H9 (cell line): Measurements from ENCODE around the gene CRYGA. TPM values are rescaled to one million over a fixed set of nuclear protein-coding genes. Genes with fewer than 3 reads are reported as not detected.

Experiments
- DNase-seq: peaks from one replicate; pipeline ENCODE4 v3.0.0-alpha.2; 2017
- H2AFZ ChIP-seq: one replicate; pipeline ENCODE4 v1.6.1; 2013; ENCODE audit warnings: mild to moderate bottlenecking, low read length, control low read depth, moderate library complexity
- H2AK5ac ChIP-seq: 2 replicates; pipeline ENCODE4 v1.6.1; 2013; ENCODE audit warnings: low read length, control low read depth, mixed read lengths; ENCODE audit not compliant: insufficient read length
- H2BK120ac ChIP-seq: one replicate; pipeline ENCODE4 v1.6.1; 2013; ENCODE audit warnings: low read depth, mild to moderate bottlenecking, low read length, control low read depth, inconsistent platforms; ENCODE audit not compliant: poor library complexity, severe bottlenecking
- H2BK12ac ChIP-seq: 2 replicates; pipeline ENCODE4 v1.6.1; 2013; ENCODE audit warnings: low read length, control low read depth, mixed read lengths, low read depth; ENCODE audit not compliant: insufficient read length
- H2BK15ac ChIP-seq: 2 replicates; pipeline ENCODE4 v1.6.1; 2013; ENCODE audit warnings: low read depth, low read length, control low read depth
- H2BK20ac ChIP-seq: one replicate; pipeline ENCODE4 v1.6.1; 2013; ENCODE audit warnings: low read depth, mild to moderate bottlenecking, low read length, control low read depth, inconsistent platforms; ENCODE audit not compliant: poor library complexity, severe bottlenecking
- H2BK5ac ChIP-seq: 2 replicates; pipeline ENCODE4 v1.6.1; 2013; ENCODE audit warnings: low read length, control low read depth, mixed read lengths; ENCODE audit not compliant: insufficient read length
- H3K14ac ChIP-seq: 2 replicates; pipeline ENCODE4 v1.6.1; 2013; ENCODE audit warnings: low read length, control low read depth; ENCODE audit not compliant: insufficient read depth
- H3K18ac ChIP-seq: 2 replicates; pipeline ENCODE4 v1.6.1; 2013; ENCODE audit warnings: low read depth, mild to moderate bottlenecking, mixed read lengths, low read length, control low read depth; ENCODE audit not compliant: insufficient read length
- H3K23ac ChIP-seq: 2 replicates; pipeline ENCODE4 v1.6.1; 2013; ENCODE audit warnings: low read length, control low read depth, mixed read lengths, low read depth; ENCODE audit not compliant: insufficient read length
- H3K23me2 ChIP-seq: 2 replicates; pipeline ENCODE4 v1.6.1; 2013; ENCODE audit warnings: low read depth, mild to moderate bottlenecking, mixed read lengths, low read length, control low read depth; ENCODE audit not compliant: insufficient read length, poor library complexity, severe bottlenecking
- H3K27ac ChIP-seq: 2 replicates; pipeline ENCODE4 v1.5.1; 2013; ENCODE audit warnings: low read length, control low read depth, mixed read lengths, low read depth; ENCODE audit not compliant: insufficient read length
- H3K27me3 ChIP-seq: 2 replicates; pipeline ENCODE4 v1.6.1; 2013; ENCODE audit warnings: low read length, control low read depth, inconsistent platforms; ENCODE audit not compliant: insufficient read depth
- H3K4ac ChIP-seq: 2 replicates; pipeline ENCODE4 v1.6.1; 2013; ENCODE audit warnings: low read depth, mild to moderate bottlenecking, control low read depth, inconsistent platforms, low read length, moderate library complexity
- H3K4me1 ChIP-seq: 2 replicates; pipeline ENCODE4 v1.6.1; 2013; ENCODE audit warnings: low read length, control low read depth, inconsistent platforms; ENCODE audit not compliant: insufficient read depth
- H3K4me2 ChIP-seq: 2 replicates; pipeline ENCODE4 v1.6.1; 2013; ENCODE audit warnings: low read length, control low read depth, mixed read lengths; ENCODE audit not compliant: insufficient read length, insufficient read depth
- H3K56ac ChIP-seq: 2 replicates; pipeline ENCODE4 v1.6.1; 2013; ENCODE audit warnings: low read depth, mild to moderate bottlenecking, mixed read lengths, low read length, control low read depth; ENCODE audit not compliant: insufficient read length
- H3K79me1 ChIP-seq: 2 replicates; pipeline ENCODE4 v1.6.1; 2013; ENCODE audit warnings: low read depth, mild to moderate bottlenecking, moderate library complexity, low read length, control low read depth, inconsistent platforms; ENCODE audit not compliant: insufficient read depth, poor library complexity, severe bottlenecking
- H3K79me2 ChIP-seq: 2 replicates; pipeline ENCODE4 v1.6.1; 2013; ENCODE audit warnings: low read length, control low read depth, inconsistent platforms; ENCODE audit not compliant: insufficient read depth
- H3K9ac ChIP-seq: 2 replicates; pipeline ENCODE4 v1.6.1; 2013; ENCODE audit warnings: low read length, control low read depth, mixed read lengths; ENCODE audit not compliant: insufficient read length; ENCODE audit errors: extremely low read depth
- H3K9me3 ChIP-seq: one replicate; pipeline ENCODE4 v1.6.1; 2013; ENCODE audit warnings: low read depth, low read length, inconsistent platforms; ENCODE audit not compliant: control insufficient read depth
- H3T11ph ChIP-seq: one replicate; pipeline ENCODE4 v1.6.1; 2013; ENCODE audit warnings: mild to moderate bottlenecking, low read length, control low read depth, inconsistent platforms
- H4K20me1 ChIP-seq: one replicate; pipeline ENCODE4 v1.6.1; 2013; ENCODE audit not compliant: control insufficient read depth, insufficient read length, insufficient read depth
- H4K5ac ChIP-seq: 2 replicates; pipeline ENCODE4 v1.6.1; 2013; ENCODE audit warnings: low read depth, mild to moderate bottlenecking, mixed read lengths, low read length, control low read depth; ENCODE audit not compliant: insufficient read length
- H4K8ac ChIP-seq: replicated peaks from 2 replicates; pipeline ENCODE4 v1.6.1; 2013; ENCODE audit warnings: low read length, control low read depth, mixed read lengths, low read depth; ENCODE audit not compliant: insufficient read length
- H4K91ac ChIP-seq: 2 replicates; pipeline ENCODE4 v1.6.1; 2013; ENCODE audit warnings: low read depth, mild to moderate bottlenecking, moderate library complexity, mixed read lengths, low read length, control low read depth; ENCODE audit not compliant: insufficient read length
- H3K27ac Mint-ChIP-seq, 3 experiments: 2 replicates in 2 of 3; 3 replicates in 1 of 3; pipeline ENCODE4 v1.8.0; 2020 to 2021; ENCODE audit warnings: mixed read lengths in 3 of 3, mild to moderate bottlenecking in 1 of 3, moderate library complexity in 1 of 3
- H3K27me3 Mint-ChIP-seq: 2 replicates; pipeline ENCODE4 v1.8.0; 2021; ENCODE audit warnings: low read depth, mild to moderate bottlenecking, moderate library complexity, mixed read lengths
- H3K36me3 Mint-ChIP-seq, 3 experiments: 2 replicates in 2 of 3; 3 replicates in 1 of 3; pipeline ENCODE4 v1.8.0; 2020 to 2021; ENCODE audit warnings: low read depth in 3 of 3, mixed read lengths in 3 of 3; ENCODE audit not compliant: insufficient read depth in 1 of 3
- H3K4me1 Mint-ChIP-seq, 2 experiments: 2 replicates each; pipeline ENCODE4 v1.8.0; 2020; ENCODE audit warnings: mixed read lengths in 2 of 2
- H3K4me3 Mint-ChIP-seq, 2 experiments: 2 replicates in 1 of 2; 3 replicates in 1 of 2; pipeline ENCODE4 v1.8.0; 2020 to 2021; ENCODE audit warnings: mild to moderate bottlenecking in 2 of 2, mixed read lengths in 2 of 2, moderate library complexity in 1 of 2
- H3K9me3 Mint-ChIP-seq, 2 experiments: 2 replicates in 1 of 2; 3 replicates in 1 of 2; pipeline ENCODE4 v1.8.0; 2020; ENCODE audit warnings: mild to moderate bottlenecking in 2 of 2, mixed read lengths in 2 of 2, moderate library complexity in 1 of 2
- CTCF ChIP-seq: fragments of 200-600 bp; sonication (generic); conservative IDR thresholded peaks from 3 replicates; pipeline ENCODE4 v1.8.0; 2021; ENCODE audit warnings: antibody characterized with exemption, mild to moderate bottlenecking
- WGBS: extraction: QIAGEN DNeasy Blood & Tissue Kit; methylation state at CpG from one replicate; pipeline ENCODE4 v1.1.7; 2013; ENCODE audit warnings: missing lambda C conversion rate, low lambda C conversion rate, mixed read lengths; ENCODE audit not compliant: insufficient read length; ENCODE audit errors: extremely low coverage; 5-methylcytosine and 5-hydroxymethylcytosine counted together
- total RNA-seq: library from RNA; stranded (reverse); gene quantifications from 2 replicates; pipeline ENCODE4 v1.2.1, GENCODE V29; 2021

Gene CRYGA
- total RNA-seq, 1 experiment from 2014 or later: not detected

- H3K27me3 Mint-ChIP-seq: no peaks in the 10 kb centered on the region
- Histone ChIP-seq H2BK15ac (no peak overlapping the region), H3K27me3 (no peaks in the 10 kb centered on the region), H3K56ac (no peak overlapping the region), H3K4ac (no peak overlapping the region), H4K5ac (no peak overlapping the region), H2AFZ (no peak overlapping the region), H2BK12ac (no peak overlapping the region), H2BK20ac (no peak overlapping the region), H4K20me1 (no peaks in the 10 kb centered on the region), H3K79me1 (no peaks in the 10 kb centered on the region), H2BK5ac (no peak overlapping the region), H3K18ac (no peak overlapping the region), H3K4me2 (no peak overlapping the region), H3K9ac (no peak overlapping the region), H3K23ac (no peak overlapping the region), H3K79me2 (no peaks in the 10 kb centered on the region), H3K4me1 (no peaks in the 10 kb centered on the region), H3K9me3 (no peaks in the 10 kb centered on the region), H3K27ac (no peak overlapping the region), H4K91ac (no peak overlapping the region), H3K23me2 (no peaks in the 10 kb centered on the region), H3T11ph (no peak overlapping the region), H4K8ac (no peak overlapping the region), H2AK5ac (no peak overlapping the region), H3K14ac (no peak overlapping the region; the same call in 1 of the 2 replicates), H2BK120ac (no peak overlapping the region)
- H3K27ac Mint-ChIP-seq: no peak overlapping the region
- H3K4me1 Mint-ChIP-seq: peaks cover 18 to 21% of the 10 kb centered on the region in 2 experiments
- TF ChIP-seq CTCF: no peak
- H3K4me3 Mint-ChIP-seq: no peak overlapping the region
- DNase-seq: no peak
- H3K9me3 Mint-ChIP-seq: no peaks in the 10 kb centered on the region; a peak in 1 of 5 replicates
- no peaks in the 10 kb centered on the region for H3K36me3 Mint-ChIP-seq
- WGBS: no CpG with 5 or more reads among the region's 3 CpGs
Observed at GRCh38 chr2:208195531-208195930, 32.1 kb upstream of the CRYGA start.
